Measurements from ENCODE around the gene MAFB. TPM values are rescaled to one million over a fixed set of nuclear protein-coding genes. Genes with fewer than 3 reads are reported as not detected.

MAFB gene
- total and polyA plus RNA-seq, 2 donors from 2014 or later = 10.4 to 39.6 TPM

DNA sequence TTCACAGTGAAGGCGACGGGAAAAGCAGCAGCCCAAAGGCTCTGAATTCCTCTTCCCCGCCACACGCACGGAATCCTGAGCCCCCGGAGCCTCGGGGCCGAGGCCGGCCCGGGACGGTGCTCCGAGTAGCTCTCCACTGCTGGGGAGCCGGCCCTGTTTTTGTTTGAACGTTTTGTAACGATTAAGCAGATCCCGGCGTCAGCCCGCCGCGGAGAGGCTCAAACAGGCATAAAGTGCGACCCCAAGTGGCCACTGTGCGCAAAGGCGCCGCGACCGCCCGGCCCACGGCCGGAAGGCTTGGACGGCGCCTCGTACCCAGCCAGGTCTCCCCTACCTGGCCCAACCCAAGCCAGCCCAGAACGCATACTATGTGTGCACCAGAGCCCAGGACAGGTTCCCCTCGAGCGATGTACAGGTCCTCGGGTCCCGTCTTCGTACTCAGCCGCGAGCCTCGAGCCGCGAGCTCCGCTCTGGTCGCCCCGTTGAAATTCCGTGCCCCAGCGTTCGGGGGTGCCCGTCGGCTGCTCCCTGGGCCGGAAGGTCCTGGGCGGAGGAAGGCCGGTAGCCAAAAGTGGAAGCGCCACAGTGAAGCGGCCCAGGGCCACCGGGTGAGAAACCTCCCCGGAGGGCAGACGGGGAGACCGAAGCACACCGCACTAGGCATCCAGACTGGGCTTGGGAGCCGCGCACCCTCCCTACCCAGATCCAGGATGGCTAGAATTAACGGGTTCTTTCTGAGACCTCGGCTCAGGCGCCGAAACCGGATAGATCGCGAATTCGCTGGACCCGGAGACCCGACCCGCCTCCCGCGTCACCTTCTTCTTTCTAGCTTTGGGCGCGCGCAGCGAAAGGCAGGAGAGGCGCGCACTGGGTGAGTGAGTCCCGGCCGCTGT lies 1.2 kb upstream of the MAFB start:
- no peak for FAIRE-seq
- TF ChIP-seq, protein P1, sequence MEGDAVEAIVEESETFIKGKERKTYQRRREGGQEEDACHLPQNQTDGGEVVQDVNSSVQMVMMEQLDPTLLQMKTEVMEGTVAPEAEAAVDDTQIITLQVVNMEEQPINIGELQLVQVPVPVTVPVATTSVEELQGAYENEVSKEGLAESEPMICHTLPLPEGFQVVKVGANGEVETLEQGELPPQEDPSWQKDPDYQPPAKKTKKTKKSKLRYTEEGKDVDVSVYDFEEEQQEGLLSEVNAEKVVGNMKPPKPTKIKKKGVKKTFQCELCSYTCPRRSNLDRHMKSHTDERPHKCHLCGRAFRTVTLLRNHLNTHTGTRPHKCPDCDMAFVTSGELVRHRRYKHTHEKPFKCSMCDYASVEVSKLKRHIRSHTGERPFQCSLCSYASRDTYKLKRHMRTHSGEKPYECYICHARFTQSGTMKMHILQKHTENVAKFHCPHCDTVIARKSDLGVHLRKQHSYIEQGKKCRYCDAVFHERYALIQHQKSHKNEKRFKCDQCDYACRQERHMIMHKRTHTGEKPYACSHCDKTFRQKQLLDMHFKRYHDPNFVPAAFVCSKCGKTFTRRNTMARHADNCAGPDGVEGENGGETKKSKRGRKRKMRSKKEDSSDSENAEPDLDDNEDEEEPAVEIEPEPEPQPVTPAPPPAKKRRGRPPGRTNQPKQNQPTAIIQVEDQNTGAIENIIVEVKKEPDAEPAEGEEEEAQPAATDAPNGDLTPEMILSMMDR (IDR thresholded peaks at IDR 0.05; ENCODE audit: borderline replicate concordance, extremely low read depth, insufficient read depth) = peak; percentile 91

DNA sequence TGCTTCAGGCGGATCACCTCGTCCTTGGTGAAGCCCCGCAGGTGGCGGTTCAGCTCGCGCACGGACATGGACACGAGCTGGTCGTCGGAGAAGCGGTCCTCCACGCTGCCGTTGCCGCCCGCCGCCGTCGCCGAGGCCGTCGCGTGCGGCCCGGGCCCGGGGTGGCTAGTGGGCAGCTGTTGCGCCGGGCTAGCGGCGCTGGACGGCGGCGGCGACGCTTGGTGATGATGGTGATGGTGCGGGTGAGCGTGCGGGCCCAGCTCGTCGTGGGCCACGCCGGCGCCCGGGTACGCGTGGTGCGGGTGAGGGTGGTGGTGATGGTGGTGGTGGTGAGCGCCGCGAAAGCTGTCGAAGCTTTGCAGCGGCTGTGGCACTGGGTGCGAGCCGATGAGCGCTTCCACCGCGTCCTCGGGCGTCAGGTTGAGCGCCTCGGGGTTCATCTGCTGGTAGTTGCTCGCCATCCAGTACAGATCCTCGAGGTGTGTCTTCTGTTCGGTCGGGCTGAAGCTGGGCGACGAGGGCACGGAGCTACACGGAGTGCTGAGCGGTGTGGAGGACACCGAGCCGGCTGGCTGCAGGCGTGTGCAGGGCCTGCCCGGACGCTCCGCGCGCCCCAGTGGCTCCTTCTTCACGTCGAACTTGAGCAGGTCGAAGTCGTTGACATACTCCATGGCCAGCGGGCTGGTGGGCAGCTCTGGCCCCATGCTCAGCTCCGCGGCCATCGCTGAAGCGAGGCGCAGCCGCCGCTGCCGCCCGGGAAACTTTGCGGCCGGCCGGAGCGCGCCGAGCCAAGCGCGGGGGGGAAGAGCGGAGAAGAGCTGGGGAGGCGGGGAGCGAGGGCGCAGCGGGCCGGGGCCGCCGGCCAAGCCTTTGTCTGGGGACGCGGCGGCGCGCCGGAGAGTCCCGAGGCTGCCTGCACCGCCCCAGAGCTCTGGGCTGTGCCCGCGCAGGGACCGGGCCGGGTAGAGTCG lies 622 bp downstream of the MAFB start:
- Histone ChIP-seq H3K4me1 (ENCODE audit: control insufficient read depth in 2 of 3, insufficient read depth in 2 of 3, low read depth in 1 of 3, low read length in 3 of 3) (peaks cover 0 to 13% (median 0%) of the 10 kb centered on the region in 3 donors), H3K27ac (ENCODE audit: low read depth in 2 of 2, low read length in 2 of 2) (peak overlapping the region; percentile 71 to 79), H3K9me3 (ENCODE audit: control insufficient read depth in 2 of 3, insufficient read depth in 1 of 3, low read length in 3 of 3) (no peaks in the 10 kb centered on the region), H3K9ac (ENCODE audit: low read length in 3 of 3) (peak overlapping the region; percentile 15 to 58 (median 50)), H3K36me3 (ENCODE audit: control insufficient read depth in 2 of 3, insufficient read depth in 3 of 3, low read length in 3 of 3) (peaks cover 0 to 2% (median 0%) of the 10 kb centered on the region in 3 donors), H3K4me3 (ENCODE audit: low read length in 3 of 3) (peak overlapping the region; percentile 68 to 75 (median 74)), H3K27me3 (ENCODE audit: control insufficient read depth, insufficient read depth, low read length) (peaks cover 33% of the 10 kb centered on the region)
- FAIRE-seq (no peak), DNase-seq (peak in 3 of 5 donors; percentile 21 to 85 (median 76))
- intact Hi-C loops (cut with DNase I) = no loop called here
- TF ChIP-seq, protein P1 (IDR thresholded peaks at IDR 0.05; ENCODE audit: borderline replicate concordance, extremely low read depth, insufficient read depth) = no peak

More for the DNA sequence above, 1.2 kb upstream of the MAFB start:
- Histone ChIP-seq H3K9ac (ENCODE audit: low read length in 3 of 3) (peak overlapping the region in 2 of 3 donors; percentile 69 to 75), H3K4me3 (ENCODE audit: low read length in 3 of 3) (peak overlapping the region; percentile 58 to 73 (median 65)), H3K4me1 (ENCODE audit: control insufficient read depth in 2 of 3, insufficient read depth in 2 of 3, low read depth in 1 of 3, low read length in 3 of 3) (peaks cover 0 to 13% (median 0%) of the 10 kb centered on the region in 3 donors), H3K27me3 (ENCODE audit: control insufficient read depth, insufficient read depth, low read length) (peaks cover 42% of the 10 kb centered on the region), H3K9me3 (ENCODE audit: control insufficient read depth in 2 of 3, insufficient read depth in 1 of 3, low read length in 3 of 3) (no peaks in the 10 kb centered on the region), H3K27ac (ENCODE audit: low read depth in 2 of 2, low read length in 2 of 2) (peak overlapping the region; percentile 90 to 92), H3K36me3 (ENCODE audit: control insufficient read depth in 2 of 3, insufficient read depth in 3 of 3, low read length in 3 of 3) (peaks cover 0 to 2% (median 0%) of the 10 kb centered on the region in 3 donors)
- intact Hi-C loops (cut with DNase I) = loop anchor here (10.0 kb wide), 1 partner anchor 805 kb away; no protein-coding TSS in a partner anchor
- peak; percentile 93 to 96 (median 95) for DNase-seq

DNA sequence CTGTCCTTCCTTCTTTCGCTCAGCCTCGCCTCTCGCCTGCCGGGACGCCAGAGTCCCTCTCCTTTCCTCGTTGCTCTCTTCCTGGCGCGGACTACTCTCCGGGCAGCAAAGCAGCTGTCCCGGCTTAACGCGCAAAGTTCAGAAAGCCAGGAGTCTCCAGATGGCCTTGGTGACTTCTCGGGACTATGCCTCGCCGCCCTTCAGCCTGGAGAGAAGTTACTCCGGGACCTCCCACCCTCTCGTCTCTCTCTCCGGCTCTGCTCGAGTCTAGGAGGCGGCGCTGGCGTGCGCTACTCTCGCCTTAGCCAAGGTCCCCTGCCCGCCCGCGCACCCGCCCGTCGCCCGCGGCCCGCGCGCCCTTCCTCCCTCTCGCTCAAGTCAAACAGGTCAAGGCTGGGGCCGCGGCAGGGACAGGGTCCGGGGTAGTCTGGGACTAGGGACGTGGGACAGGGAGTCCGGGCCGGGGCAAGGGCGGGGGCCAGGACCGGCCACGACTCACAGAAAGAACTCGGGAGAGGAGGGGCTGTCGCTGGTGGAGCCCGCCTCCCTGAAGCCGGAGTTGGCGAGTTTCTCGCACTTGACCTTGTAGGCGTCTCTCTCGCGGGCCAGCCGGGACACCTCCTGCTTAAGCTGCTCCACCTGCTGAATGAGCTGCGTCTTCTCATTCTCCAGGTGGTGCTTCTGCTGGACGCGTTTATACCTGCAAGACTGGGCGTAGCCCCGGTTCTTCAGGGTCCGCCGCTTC lies 1.5 kb downstream of the MAFB start:
- H3K9ac ChIP-seq (ENCODE audit: low read length in 3 of 3) = peak overlapping the region; percentile 61 to 81 (median 64)
- peaks cover 24% of the 10 kb centered on the region for H3K27me3 ChIP-seq (ENCODE audit: control insufficient read depth, insufficient read depth, low read length)
- DNase-seq (peak; percentile 58 to 91 (median 76)), FAIRE-seq (no peak)
- peaks cover 0 to 13% (median 0%) of the 10 kb centered on the region in 3 donors for H3K4me1 ChIP-seq (ENCODE audit: control insufficient read depth in 2 of 3, insufficient read depth in 2 of 3, low read depth in 1 of 3, low read length in 3 of 3)
- H3K27ac ChIP-seq (ENCODE audit: low read depth in 2 of 2, low read length in 2 of 2) = peak overlapping the region; percentile 71 to 79
- intact Hi-C loops (cut with DNase I) = no loop called here
- peaks cover 0 to 2% (median 0%) of the 10 kb centered on the region in 3 donors for H3K36me3 ChIP-seq (ENCODE audit: control insufficient read depth in 2 of 3, insufficient read depth in 3 of 3, low read length in 3 of 3)
- peak overlapping the region; percentile 68 to 85 (median 74) for H3K4me3 ChIP-seq (ENCODE audit: low read length in 3 of 3)
- no peaks in the 10 kb centered on the region for H3K9me3 ChIP-seq (ENCODE audit: control insufficient read depth in 2 of 3, insufficient read depth in 1 of 3, low read length in 3 of 3)
- TF ChIP-seq, protein P1 (IDR thresholded peaks at IDR 0.05; ENCODE audit: borderline replicate concordance, extremely low read depth, insufficient read depth) = no peak

Measured in kidney (tissue), 14 donors.